ENCODE data around the gene ARPC2. TPM values are rescaled to one million over a fixed set of nuclear protein-coding genes. Genes with fewer than 3 reads are reported as not detected.

The ARPC2 gene
- total and polyA plus RNA-seq, 2 of the 13 experiments (the other 11 are each of a cell fraction or from before 2014, with no cell fraction given): 168 to 303 TPM

DNA sequence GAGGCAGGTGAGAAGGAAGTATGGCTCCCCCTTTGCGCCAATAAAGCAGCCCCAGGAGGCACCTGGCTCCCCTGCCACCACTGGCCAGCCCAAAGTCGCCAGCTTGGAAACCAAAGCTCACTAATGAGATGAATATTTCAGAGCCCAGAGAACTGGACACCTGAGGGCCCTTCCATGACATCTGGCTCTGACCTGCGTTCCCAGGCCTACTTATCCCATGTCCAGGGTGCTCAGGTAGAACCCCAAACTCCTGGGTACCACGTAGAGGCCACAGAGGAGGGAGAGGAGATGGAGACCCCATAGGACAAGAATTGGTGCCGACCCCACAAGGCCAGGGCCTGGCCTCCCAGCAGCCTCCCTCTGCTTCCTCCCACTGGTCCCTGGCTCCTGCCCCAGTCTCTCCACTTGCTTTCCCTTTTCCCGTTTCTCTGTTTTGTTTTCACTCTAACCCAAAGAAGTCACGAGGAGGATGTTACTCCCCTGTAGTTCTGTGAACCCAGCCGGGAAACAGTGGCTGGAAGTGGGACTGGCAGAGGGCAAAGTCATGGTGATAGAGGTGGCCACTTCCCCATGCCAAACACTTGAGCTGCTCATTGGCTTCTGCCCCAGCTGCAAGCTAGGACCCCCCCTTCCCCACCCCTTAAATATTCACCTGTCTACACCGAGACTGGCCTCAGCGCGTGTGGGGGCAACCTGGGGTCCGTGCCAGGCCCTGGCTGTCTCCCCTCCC, 74.5 kb downstream of the ARPC2 start (continued):
- TF ChIP-seq, protein P1, sequence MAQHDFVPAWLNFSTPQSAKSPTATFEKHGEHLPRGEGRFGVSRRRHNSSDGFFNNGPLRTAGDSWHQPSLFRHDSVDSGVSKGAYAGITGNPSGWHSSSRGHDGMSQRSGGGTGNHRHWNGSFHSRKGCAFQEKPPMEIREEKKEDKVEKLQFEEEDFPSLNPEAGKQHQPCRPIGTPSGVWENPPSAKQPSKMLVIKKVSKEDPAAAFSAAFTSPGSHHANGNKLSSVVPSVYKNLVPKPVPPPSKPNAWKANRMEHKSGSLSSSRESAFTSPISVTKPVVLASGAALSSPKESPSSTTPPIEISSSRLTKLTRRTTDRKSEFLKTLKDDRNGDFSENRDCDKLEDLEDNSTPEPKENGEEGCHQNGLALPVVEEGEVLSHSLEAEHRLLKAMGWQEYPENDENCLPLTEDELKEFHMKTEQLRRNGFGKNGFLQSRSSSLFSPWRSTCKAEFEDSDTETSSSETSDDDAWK (CRISPR knock-in tag; IDR thresholded peaks at IDR 0.05): no peak
- no peak for TF ChIP-seq RFXAP (CRISPR knock-in tag; IDR thresholded peaks at IDR 0.05; ENCODE audit: borderline replicate concordance)
- TF ChIP-seq, protein P2, sequence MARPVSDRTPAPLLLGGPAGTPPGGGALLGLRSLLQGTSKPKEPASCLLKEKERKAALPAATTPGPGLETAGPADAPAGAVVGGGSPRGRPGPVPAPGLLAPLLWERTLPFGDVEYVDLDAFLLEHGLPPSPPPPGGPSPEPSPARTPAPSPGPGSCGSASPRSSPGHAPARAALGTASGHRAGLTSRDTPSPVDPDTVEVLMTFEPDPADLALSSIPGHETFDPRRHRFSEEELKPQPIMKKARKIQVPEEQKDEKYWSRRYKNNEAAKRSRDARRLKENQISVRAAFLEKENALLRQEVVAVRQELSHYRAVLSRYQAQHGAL (CRISPR knock-in tag; IDR thresholded peaks at IDR 0.05; ENCODE audit: not compliant biosample characterization): no peak
- TF ChIP-seq ZNF629 (CRISPR knock-in tag; conservative IDR thresholded peaks at IDR 0.05): no peak
- TF ChIP-seq, protein P3, sequence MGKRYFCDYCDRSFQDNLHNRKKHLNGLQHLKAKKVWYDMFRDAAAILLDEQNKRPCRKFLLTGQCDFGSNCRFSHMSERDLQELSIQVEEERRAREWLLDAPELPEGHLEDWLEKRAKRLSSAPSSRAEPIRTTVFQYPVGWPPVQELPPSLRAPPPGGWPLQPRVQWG (CRISPR knock-in tag; IDR thresholded peaks at IDR 0.05; ENCODE audit: borderline replicate concordance, low read depth): peak; percentile 49; the same call in 1 of the 2 replicates
- TF ChIP-seq NR3C1 (CRISPR knock-in tag; IDR thresholded peaks at IDR 0.05): no peak
- TF ChIP-seq, protein P4, sequence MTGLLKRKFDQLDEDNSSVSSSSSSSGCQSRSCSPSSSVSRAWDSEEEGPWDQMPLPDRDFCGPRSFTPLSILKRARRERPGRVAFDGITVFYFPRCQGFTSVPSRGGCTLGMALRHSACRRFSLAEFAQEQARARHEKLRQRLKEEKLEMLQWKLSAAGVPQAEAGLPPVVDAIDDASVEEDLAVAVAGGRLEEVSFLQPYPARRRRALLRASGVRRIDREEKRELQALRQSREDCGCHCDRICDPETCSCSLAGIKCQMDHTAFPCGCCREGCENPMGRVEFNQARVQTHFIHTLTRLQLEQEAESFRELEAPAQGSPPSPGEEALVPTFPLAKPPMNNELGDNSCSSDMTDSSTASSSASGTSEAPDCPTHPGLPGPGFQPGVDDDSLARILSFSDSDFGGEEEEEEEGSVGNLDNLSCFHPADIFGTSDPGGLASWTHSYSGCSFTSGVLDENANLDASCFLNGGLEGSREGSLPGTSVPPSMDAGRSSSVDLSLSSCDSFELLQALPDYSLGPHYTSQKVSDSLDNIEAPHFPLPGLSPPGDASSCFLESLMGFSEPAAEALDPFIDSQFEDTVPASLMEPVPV (CRISPR knock-in tag; IDR thresholded peaks at IDR 0.05): 0 out of 2 replicates have a peak, but pooled peaks have one; percentile 7
- TF ChIP-seq, protein P5, sequence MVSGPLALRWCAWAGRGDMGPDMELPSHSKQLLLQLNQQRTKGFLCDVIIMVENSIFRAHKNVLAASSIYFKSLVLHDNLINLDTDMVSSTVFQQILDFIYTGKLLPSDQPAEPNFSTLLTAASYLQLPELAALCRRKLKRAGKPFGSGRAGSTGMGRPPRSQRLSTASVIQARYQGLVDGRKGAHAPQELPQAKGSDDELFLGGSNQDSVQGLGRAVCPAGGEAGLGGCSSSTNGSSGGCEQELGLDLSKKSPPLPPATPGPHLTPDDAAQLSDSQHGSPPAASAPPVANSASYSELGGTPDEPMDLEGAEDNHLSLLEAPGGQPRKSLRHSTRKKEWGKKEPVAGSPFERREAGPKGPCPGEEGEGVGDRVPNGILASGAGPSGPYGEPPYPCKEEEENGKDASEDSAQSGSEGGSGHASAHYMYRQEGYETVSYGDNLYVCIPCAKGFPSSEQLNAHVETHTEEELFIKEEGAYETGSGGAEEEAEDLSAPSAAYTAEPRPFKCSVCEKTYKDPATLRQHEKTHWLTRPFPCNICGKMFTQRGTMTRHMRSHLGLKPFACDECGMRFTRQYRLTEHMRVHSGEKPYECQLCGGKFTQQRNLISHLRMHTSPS (CRISPR knock-in tag; IDR thresholded peaks at IDR 0.05; ENCODE audit: low read depth): no peak
- TF ChIP-seq, protein P6, sequence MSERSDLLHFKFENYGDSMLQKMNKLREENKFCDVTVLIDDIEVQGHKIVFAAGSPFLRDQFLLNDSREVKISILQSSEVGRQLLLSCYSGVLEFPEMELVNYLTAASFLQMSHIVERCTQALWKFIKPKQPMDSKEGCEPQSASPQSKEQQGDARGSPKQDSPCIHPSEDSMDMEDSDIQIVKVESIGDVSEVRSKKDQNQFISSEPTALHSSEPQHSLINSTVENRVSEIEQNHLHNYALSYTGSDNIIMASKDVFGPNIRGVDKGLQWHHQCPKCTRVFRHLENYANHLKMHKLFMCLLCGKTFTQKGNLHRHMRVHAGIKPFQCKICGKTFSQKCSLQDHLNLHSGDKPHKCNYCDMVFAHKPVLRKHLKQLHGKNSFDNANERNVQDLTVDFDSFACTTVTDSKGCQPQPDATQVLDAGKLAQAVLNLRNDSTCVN (CRISPR knock-in tag; IDR thresholded peaks at IDR 0.05; ENCODE audit: borderline replicate concordance): no peak
- TF ChIP-seq ZNF326 (CRISPR knock-in tag; IDR thresholded peaks at IDR 0.05; ENCODE audit: borderline replicate concordance): no peak
- no peak for TF ChIP-seq ZNF430 (CRISPR knock-in tag; IDR thresholded peaks at IDR 0.05)
- no peak for TF ChIP-seq ZNF556 (CRISPR knock-in tag; IDR thresholded peaks at IDR 0.05; ENCODE audit: borderline replicate concordance)
- TF ChIP-seq, protein P7, sequence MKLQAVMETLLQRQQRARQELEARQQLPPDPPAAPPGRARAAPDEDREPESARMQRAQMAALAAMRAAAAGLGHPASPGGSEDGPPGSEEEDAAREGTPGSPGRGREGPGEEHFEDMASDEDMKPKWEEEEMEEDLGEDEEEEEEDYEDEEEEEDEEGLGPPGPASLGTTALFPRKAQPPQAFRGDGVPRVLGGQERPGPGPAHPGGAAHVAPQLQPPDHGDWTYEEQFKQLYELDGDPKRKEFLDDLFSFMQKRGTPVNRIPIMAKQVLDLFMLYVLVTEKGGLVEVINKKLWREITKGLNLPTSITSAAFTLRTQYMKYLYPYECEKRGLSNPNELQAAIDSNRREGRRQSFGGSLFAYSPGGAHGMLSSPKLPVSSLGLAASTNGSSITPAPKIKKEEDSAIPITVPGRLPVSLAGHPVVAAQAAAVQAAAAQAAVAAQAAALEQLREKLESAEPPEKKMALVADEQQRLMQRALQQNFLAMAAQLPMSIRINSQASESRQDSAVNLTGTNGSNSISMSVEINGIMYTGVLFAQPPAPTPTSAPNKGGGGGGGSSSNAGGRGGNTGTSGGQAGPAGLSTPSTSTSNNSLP (IDR thresholded peaks at IDR 0.05; ENCODE audit: low read depth, low read length): no peak
- TF ChIP-seq, protein P8, sequence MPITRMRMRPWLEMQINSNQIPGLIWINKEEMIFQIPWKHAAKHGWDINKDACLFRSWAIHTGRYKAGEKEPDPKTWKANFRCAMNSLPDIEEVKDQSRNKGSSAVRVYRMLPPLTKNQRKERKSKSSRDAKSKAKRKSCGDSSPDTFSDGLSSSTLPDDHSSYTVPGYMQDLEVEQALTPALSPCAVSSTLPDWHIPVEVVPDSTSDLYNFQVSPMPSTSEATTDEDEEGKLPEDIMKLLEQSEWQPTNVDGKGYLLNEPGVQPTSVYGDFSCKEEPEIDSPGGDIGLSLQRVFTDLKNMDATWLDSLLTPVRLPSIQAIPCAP (CRISPR knock-in tag; IDR thresholded peaks at IDR 0.05; ENCODE audit: low read depth): no peak; the same call in 1 of the 2 replicates
- no peak for TF ChIP-seq TARDBP (CRISPR knock-in tag; IDR thresholded peaks at IDR 0.05)
- no peak for TF ChIP-seq HOXA3 (CRISPR knock-in tag; IDR thresholded peaks at IDR 0.05)
- no peak for TF ChIP-seq CEBPG (CRISPR knock-in tag; IDR thresholded peaks at IDR 0.05)
- no peak for TF ChIP-seq ZBTB7A (CRISPR knock-in tag; IDR thresholded peaks at IDR 0.05)
- TF ChIP-seq ZNF207 (IDR thresholded peaks at IDR 0.05; ENCODE audit: borderline replicate concordance): no peak
